ENCODE data around the gene CADPS.

The CADPS gene

GRCh38 chr3:62379321-62379798, 495.9 kb downstream of the CADPS start:
- TF ChIP-seq CTCF (IDR thresholded peaks at IDR 0.05; ENCODE audit: low read depth, low read length, missing control alignments), result no peak
- DNase-seq (ENCODE audit: low read depth), result no peak
- in situ Hi-C loops (cut with HindIII; ENCODE audit: low sequenced_read_pairs), result no loop called here
- H3K4me3 ChIP-seq (ENCODE audit: low read depth, low read length), result no peak overlapping the region

GRCh38 chr3:62378921-62379320, 496.3 kb downstream of the CADPS start:
- no peak for TF ChIP-seq CTCF (IDR thresholded peaks at IDR 0.05; ENCODE audit: low read depth, low read length, missing control alignments)
- H3K4me3 ChIP-seq (ENCODE audit: low read depth, low read length), result no peak overlapping the region
- in situ Hi-C loops (cut with HindIII; ENCODE audit: low sequenced_read_pairs), result no loop called here
- DNase-seq (ENCODE audit: low read depth), result no peak

- TF ChIP-seq CTCF (IDR thresholded peaks at IDR 0.05; ENCODE audit: low read depth, low read length, missing control alignments), result no peak
- no peak overlapping the region for H3K4me3 ChIP-seq (ENCODE audit: low read depth, low read length)
- in situ Hi-C loops (cut with HindIII; ENCODE audit: low sequenced_read_pairs), result no loop called here
Observed at GRCh38 chr3:62378311-62378789, 496.9 kb downstream of the CADPS start.

GRCh38 chr3:62376906-62377877, 498.0 kb downstream of the CADPS start:
- H3K4me3 ChIP-seq (ENCODE audit: low read depth, low read length), result no peak overlapping the region
- DNase-seq (ENCODE audit: low read depth), result no peak
- no peak for TF ChIP-seq CTCF (IDR thresholded peaks at IDR 0.05; ENCODE audit: low read depth, low read length, missing control alignments)
- in situ Hi-C loops (cut with HindIII; ENCODE audit: low sequenced_read_pairs), result no loop called here

More at GRCh38 chr3:62378311-62378789, 496.9 kb downstream of the CADPS start:
- DNase-seq (ENCODE audit: low read depth), result no peak

GRCh38 chr3:62376454-62376720, 498.8 kb downstream of the CADPS start:
- no peak for DNase-seq (ENCODE audit: low read depth)
- TF ChIP-seq CTCF (IDR thresholded peaks at IDR 0.05; ENCODE audit: low read depth, low read length, missing control alignments), result no peak
- no peak overlapping the region for H3K4me3 ChIP-seq (ENCODE audit: low read depth, low read length)
- in situ Hi-C loops (cut with HindIII; ENCODE audit: low sequenced_read_pairs), result no loop called here

GRCh38 chr3:62375655-62376453, 499.4 kb downstream of the CADPS start:
- in situ Hi-C loops (cut with HindIII; ENCODE audit: low sequenced_read_pairs), result no loop called here
- no peak overlapping the region for H3K4me3 ChIP-seq (ENCODE audit: low read depth, low read length)
- TF ChIP-seq CTCF (IDR thresholded peaks at IDR 0.05; ENCODE audit: low read depth, low read length, missing control alignments), result no peak
- DNase-seq (ENCODE audit: low read depth), result no peak
